Upper lobe of left lung (tissue), 6 donors: ENCODE measurements around the gene SLC52A1. TPM values are rescaled to one million over a fixed set of nuclear protein-coding genes. Genes with fewer than 3 reads are reported as not detected.

Experiments
- ATAC-seq, 2 donors: fragments of 200-7000 bp; cut with Tn5 transposase; one replicate each; pipeline ENCODE4 v1.9.1; 2022; ENCODE audit warnings: mild to moderate bottlenecking in 2 of 2, moderate library complexity in 2 of 2; ENCODE audit not compliant: low FRiP score in 2 of 2
- DNase-seq, 2 donors: peaks; one replicate each; pipeline ENCODE4 v3.0.0-alpha.2; 2019 to 2020
- H3K27ac ChIP-seq, 4 donors: fragments of 200-600 bp; sonication (generic); one replicate each; pipeline ENCODE4 v1.5.1; 2016 to 2019
- H3K27me3 ChIP-seq, 4 donors: fragments of 200-600 bp; sonication (generic); one replicate each; pipeline ENCODE4 v1.5.1; 2017 to 2019
- H3K36me3 ChIP-seq, 4 donors: fragments of 200-600 bp; sonication (generic); one replicate each; pipeline ENCODE4 v1.5.1; 2016 to 2019
- H3K4me1 ChIP-seq, 4 donors: fragments of 200-600 bp; sonication (generic); one replicate each; pipeline ENCODE4 v1.5.1; 2018 to 2019
- H3K4me3 ChIP-seq, 4 donors: fragments of 200-600 bp; sonication (generic); one replicate each; pipeline ENCODE4 v1.5.1; 2017 to 2019; ENCODE audit warnings: mild to moderate bottlenecking in 2 of 4, moderate library complexity in 1 of 4
- H3K9me3 ChIP-seq, 4 donors: fragments of 200-600 bp; sonication (generic); one replicate each; pipeline ENCODE4 v1.5.1; 2018 to 2019
- EP300 ChIP-seq, 4 donors: sonication (generic); formaldehyde crosslinking; IDR thresholded peaks; one replicate each; pipeline ENCODE4 v1.5.1; 2017; ENCODE audit warnings: antibody characterized with exemption in 4 of 4, control low read depth in 2 of 4
- POLR2A ChIP-seq, 4 donors: fragments of 450-650 bp; IDR thresholded peaks; one replicate each; pipeline ENCODE4 v1.5.1; 2016 to 2017; ENCODE audit warnings: antibody characterized with exemption in 4 of 4, mild to moderate bottlenecking in 2 of 4
- POLR2AphosphoS5 ChIP-seq, 2 donors: sonication (generic); formaldehyde crosslinking; IDR thresholded peaks; one replicate each; pipeline ENCODE4 v1.5.1; 2017; ENCODE audit warnings: antibody characterized with exemption in 2 of 2
- WGBS, 2 donors: methylation state at CpG; one replicate each; pipeline ENCODE4 v1.1.5; 2017 to 2018; 5-methylcytosine and 5-hydroxymethylcytosine counted together
- total RNA-seq, 6 donors: library from RNA; depleted of rRNA in 4 of 6; stranded (reverse); fragments of >200 nt in 4 of 6; gene quantifications; one replicate each; pipeline versions ENCODE4 v1.1.0 to v1.2.1, GENCODE V29; 2016 to 2021
- TF ChIP-seq, protein P1 (sequence below), 6 experiments: fragments of 450-650 bp in 4 of 6; fragments of 200-600 bp in 2 of 6; sonication (generic) in 2 of 6; IDR thresholded peaks; one replicate each; pipeline ENCODE4 v1.5.1; 2016 to 2019; ENCODE audit warnings: antibody characterized with exemption in 6 of 6
- donor health status: DM: no; HTN: no; CAD: no; lungs with moderate emphysema.
- donor health status: DM: no; HTN: yes; CAD: no; lungs with severe emphysema.

SLC52A1 gene
- total RNA-seq, 6 donors from 2014 or later, result 0.15 to 4.0 (median 0.82) TPM

GRCh38 chr17:5000237-5000639 lies 35.0 kb downstream of the SLC52A1 start:
- Histone ChIP-seq H3K9me3 (no peaks in the 10 kb centered on the region), H3K36me3 (peaks cover 24 to 48% (median 43%) of the 10 kb centered on the region in 4 donors), H3K27ac (peak overlapping the region in 3 of 4 donors; percentile 57 to 97 (median 88)), H3K4me3 (peak overlapping the region in 3 of 4 donors; percentile 92 to 100 (median 99)), H3K4me1 (peaks cover 24 to 31% (median 30%) of the 10 kb centered on the region in 4 donors), H3K27me3 (no peaks in the 10 kb centered on the region)
- peak in 1 of 2 donors; percentile 5 for ATAC-seq
- DNase-seq, result peak; percentile 79
- 63 to 73% methylated on average over 7 to 11 of the region's 11 CpGs for WGBS, 2 donors
- TF ChIP-seq EP300 (IDR thresholded peaks at IDR 0.05), result no peak
- TF ChIP-seq, protein P1, sequence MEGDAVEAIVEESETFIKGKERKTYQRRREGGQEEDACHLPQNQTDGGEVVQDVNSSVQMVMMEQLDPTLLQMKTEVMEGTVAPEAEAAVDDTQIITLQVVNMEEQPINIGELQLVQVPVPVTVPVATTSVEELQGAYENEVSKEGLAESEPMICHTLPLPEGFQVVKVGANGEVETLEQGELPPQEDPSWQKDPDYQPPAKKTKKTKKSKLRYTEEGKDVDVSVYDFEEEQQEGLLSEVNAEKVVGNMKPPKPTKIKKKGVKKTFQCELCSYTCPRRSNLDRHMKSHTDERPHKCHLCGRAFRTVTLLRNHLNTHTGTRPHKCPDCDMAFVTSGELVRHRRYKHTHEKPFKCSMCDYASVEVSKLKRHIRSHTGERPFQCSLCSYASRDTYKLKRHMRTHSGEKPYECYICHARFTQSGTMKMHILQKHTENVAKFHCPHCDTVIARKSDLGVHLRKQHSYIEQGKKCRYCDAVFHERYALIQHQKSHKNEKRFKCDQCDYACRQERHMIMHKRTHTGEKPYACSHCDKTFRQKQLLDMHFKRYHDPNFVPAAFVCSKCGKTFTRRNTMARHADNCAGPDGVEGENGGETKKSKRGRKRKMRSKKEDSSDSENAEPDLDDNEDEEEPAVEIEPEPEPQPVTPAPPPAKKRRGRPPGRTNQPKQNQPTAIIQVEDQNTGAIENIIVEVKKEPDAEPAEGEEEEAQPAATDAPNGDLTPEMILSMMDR (IDR thresholded peaks at IDR 0.05), result no peak
- peak in 1 of 4 donors; percentile 17 for TF ChIP-seq POLR2A (IDR thresholded peaks at IDR 0.05)
- peak in 1 of 2 donors; percentile 28 for TF ChIP-seq POLR2AphosphoS5 (IDR thresholded peaks at IDR 0.05)

GRCh38 chr17:4999430-5000093 lies 35.7 kb downstream of the SLC52A1 start:
- Histone ChIP-seq H3K4me1 (peaks cover 24 to 31% (median 30%) of the 10 kb centered on the region in 4 donors), H3K27me3 (no peaks in the 10 kb centered on the region), H3K4me3 (peak overlapping the region in 3 of 4 donors; percentile 92 to 100 (median 99)), H3K36me3 (peaks cover 17 to 41% (median 36%) of the 10 kb centered on the region in 4 donors), H3K27ac (peak overlapping the region; percentile 57 to 97 (median 92)), H3K9me3 (no peaks in the 10 kb centered on the region)
- TF ChIP-seq POLR2A (IDR thresholded peaks at IDR 0.05) (no peak), POLR2AphosphoS5 (IDR thresholded peaks at IDR 0.05) (no peak), EP300 (IDR thresholded peaks at IDR 0.05) (no peak)
- TF ChIP-seq, protein P1 (IDR thresholded peaks at IDR 0.05), result no peak
- ATAC-seq, result no peak
- 61 to 68% methylated on average over 11 to 12 of the region's 12 CpGs for WGBS, 2 donors
- no peak for DNase-seq

- ATAC-seq, result no peak
- WGBS, 2 donors, result 23 to 32% methylated on average over 12 of the region's 14 CpGs
Measured at GRCh38 chr17:4998732-4999429, 36.3 kb downstream of the SLC52A1 start.

DNA sequence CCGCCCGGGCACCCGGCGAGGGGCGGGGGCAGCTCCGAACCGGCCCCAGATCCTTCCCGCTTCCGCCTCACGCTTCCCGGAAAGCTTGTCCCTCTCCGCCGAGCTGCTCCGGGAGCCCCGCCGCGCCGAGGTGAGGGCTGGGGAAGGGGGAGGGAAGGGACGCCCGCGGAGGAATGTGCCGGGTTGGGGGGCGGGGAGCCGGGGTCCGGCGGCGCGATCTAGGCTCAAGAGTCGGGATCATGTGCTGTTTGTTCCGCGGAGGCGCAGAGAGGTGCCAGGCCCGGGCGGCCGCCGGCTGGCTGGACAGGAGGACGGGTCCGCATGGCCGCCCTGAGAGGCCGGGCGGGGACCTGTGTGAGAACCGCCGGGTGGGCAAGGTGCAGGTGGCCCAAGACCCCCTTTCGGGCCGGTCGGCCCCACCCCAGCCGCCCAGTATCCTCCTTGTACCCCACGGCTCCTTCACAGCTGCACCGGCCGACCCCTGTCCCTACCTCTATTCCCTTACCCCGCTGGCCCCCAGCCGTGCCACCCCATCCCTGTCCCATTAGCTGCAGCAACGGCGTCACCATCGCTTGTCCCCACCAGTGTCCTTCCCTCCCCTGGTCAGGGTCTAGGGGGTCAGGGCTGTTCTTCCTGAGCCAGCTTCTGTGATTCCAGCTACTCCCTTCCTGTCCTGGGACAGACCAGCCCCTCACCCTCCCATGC lies 37.0 kb downstream of the SLC52A1 start:
- Histone ChIP-seq H3K4me1 (peaks cover 24 to 31% (median 30%) of the 10 kb centered on the region in 4 donors), H3K27me3 (no peaks in the 10 kb centered on the region), H3K4me3 (peak overlapping the region; percentile 92 to 100 (median 97)), H3K36me3 (peaks cover 5 to 27% (median 22%) of the 10 kb centered on the region in 4 donors), H3K27ac (peak overlapping the region; percentile 88 to 97 (median 95)), H3K9me3 (no peaks in the 10 kb centered on the region)
- 2 to 3% methylated on average over 12 to 18 of the region's 55 CpGs for WGBS, 2 donors
- ATAC-seq, result peak; percentile 1 to 15
- DNase-seq, result peak; percentile 43 to 93
- TF ChIP-seq, protein P1 (IDR thresholded peaks at IDR 0.05), result no peak
- peak in 1 of 2 donors; percentile 14 for TF ChIP-seq POLR2AphosphoS5 (IDR thresholded peaks at IDR 0.05)

More at GRCh38 chr17:4998732-4999429, 36.3 kb downstream of the SLC52A1 start:
- peak overlapping the region; percentile 92 to 100 (median 97) for H3K4me3 ChIP-seq
- no peaks in the 10 kb centered on the region for H3K9me3 ChIP-seq
- H3K27me3 ChIP-seq, result no peaks in the 10 kb centered on the region
- peaks cover 24 to 31% (median 30%) of the 10 kb centered on the region in 4 donors for H3K4me1 ChIP-seq
- peak in 1 of 2 donors; percentile 42 for DNase-seq
- TF ChIP-seq POLR2A (IDR thresholded peaks at IDR 0.05) (no peak), EP300 (IDR thresholded peaks at IDR 0.05) (no peak), POLR2AphosphoS5 (IDR thresholded peaks at IDR 0.05) (no peak)
- TF ChIP-seq, protein P1 (IDR thresholded peaks at IDR 0.05), result no peak
- peak overlapping the region; percentile 88 to 97 (median 95) for H3K27ac ChIP-seq
- peaks cover 11 to 34% (median 29%) of the 10 kb centered on the region in 4 donors for H3K36me3 ChIP-seq
